Keratinocyte (primary cell): ENCODE measurements around the gene KCNIP3.

Experiments used
- EZH2 ChIP-seq: IDR thresholded peaks from one replicate; pipeline ENCODE4 v1.6.1; 2012; ENCODE audit warnings: inconsistent platforms, mild to moderate bottlenecking, low read length, moderate library complexity
- TF ChIP-seq, protein P1 (sequence below), 3 experiments: IDR thresholded peaks in 1 of 3; conservative IDR thresholded peaks in 1 of 3; optimal IDR thresholded peaks in 1 of 3; 2 replicates in 2 of 3; 3 replicates in 1 of 3; pipeline versions ENCODE3 to v1.5.1; 2011; ENCODE audit warnings: low read length in 3 of 3, mild to moderate bottlenecking in 3 of 3, moderate library complexity in 2 of 3, control low read depth in 1 of 3, inconsistent platforms in 1 of 3; ENCODE audit not compliant: insufficient read depth in 2 of 3; ENCODE audit errors: extremely low read depth in 1 of 3

DNA sequence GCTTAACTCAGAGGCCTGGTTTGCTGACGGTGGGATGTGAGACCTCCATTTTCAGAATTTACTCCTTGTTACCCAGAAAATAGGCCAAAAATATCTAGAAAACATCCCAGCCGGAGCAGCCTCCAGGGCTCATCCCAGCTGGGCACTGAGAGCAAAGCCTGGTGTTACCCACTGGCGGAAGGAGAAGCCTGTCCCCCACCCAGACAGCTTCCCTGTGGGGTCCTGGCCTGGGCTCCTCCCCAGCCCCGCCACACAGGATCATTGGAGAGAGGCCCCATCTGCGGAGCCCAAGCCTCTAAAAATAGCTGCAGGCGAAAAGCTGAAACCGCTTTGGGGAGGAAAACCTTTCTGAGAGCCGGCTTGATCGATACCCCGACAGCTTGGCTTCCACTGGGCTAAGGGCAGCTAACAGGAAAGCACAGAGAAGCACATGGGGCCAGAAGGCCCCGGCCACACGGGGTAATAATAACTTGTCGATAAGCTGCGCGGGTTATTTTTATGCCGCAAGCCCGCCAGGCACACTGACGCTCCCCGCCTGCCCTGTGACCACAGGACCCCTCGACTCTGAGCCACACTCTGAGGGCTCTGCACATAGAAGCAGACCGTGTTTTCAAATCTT lies 78.5 kb downstream of the KCNIP3 start:
- TF ChIP-seq, protein P1, sequence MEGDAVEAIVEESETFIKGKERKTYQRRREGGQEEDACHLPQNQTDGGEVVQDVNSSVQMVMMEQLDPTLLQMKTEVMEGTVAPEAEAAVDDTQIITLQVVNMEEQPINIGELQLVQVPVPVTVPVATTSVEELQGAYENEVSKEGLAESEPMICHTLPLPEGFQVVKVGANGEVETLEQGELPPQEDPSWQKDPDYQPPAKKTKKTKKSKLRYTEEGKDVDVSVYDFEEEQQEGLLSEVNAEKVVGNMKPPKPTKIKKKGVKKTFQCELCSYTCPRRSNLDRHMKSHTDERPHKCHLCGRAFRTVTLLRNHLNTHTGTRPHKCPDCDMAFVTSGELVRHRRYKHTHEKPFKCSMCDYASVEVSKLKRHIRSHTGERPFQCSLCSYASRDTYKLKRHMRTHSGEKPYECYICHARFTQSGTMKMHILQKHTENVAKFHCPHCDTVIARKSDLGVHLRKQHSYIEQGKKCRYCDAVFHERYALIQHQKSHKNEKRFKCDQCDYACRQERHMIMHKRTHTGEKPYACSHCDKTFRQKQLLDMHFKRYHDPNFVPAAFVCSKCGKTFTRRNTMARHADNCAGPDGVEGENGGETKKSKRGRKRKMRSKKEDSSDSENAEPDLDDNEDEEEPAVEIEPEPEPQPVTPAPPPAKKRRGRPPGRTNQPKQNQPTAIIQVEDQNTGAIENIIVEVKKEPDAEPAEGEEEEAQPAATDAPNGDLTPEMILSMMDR (optimal IDR thresholded peaks at IDR 0.05 in 1 of 3, IDR thresholded peaks at IDR 0.05 in 1 of 3, conservative IDR thresholded peaks at IDR 0.05 in 1 of 3; ENCODE audit: extremely low read depth in 1 of 3, insufficient read depth in 2 of 3, low read length in 3 of 3) = no peak
- TF ChIP-seq EZH2 = no peak
